Stimulated activated CD4-positive, alpha-beta T cell treated with anti-CD3 and anti-CD28 coated beads, Interleukin-2, amount 100 ng/mL, for 24 hours (primary cell): ENCODE results near the gene GABRD.

Source experiments
- DNase-seq, 2 donors: peaks; one replicate each; pipeline ENCODE4 v3.0.0-alpha.2; 2020

The GABRD gene

DNA sequence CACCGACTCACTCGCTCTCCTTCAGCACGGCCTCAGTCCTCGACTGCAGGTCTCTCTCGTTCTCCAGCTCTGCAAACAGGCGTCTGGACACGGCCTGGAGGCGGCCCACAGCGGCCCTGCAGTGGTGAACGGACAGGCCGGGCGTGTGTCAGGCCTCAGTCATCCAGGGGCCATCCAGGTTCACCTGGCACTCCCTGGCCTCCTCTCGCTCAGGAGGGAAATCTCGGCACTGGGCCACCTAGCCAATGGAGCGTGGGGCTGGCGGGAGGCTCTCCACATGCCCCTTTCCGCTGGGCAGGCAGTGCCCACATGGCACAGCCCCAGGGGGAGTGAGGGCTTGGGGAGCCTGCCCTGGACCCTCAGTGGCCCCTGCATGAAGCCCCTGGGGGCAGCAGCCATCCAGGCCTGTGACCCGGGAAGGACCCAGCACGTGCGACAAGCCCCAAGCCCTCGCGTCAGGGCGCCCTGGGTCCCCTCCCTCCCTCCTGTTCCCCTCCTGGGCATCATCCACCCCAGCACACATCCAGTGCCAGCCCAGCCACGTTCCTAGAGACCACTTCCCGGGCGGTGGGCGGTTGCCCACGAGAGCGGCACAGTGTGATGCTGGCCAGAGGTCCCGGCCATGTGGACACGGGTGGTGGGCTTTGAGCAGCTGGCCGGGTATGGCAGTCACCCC, 33.6 kb upstream of the GABRD start:
- DNase-seq: no peak

DNA sequence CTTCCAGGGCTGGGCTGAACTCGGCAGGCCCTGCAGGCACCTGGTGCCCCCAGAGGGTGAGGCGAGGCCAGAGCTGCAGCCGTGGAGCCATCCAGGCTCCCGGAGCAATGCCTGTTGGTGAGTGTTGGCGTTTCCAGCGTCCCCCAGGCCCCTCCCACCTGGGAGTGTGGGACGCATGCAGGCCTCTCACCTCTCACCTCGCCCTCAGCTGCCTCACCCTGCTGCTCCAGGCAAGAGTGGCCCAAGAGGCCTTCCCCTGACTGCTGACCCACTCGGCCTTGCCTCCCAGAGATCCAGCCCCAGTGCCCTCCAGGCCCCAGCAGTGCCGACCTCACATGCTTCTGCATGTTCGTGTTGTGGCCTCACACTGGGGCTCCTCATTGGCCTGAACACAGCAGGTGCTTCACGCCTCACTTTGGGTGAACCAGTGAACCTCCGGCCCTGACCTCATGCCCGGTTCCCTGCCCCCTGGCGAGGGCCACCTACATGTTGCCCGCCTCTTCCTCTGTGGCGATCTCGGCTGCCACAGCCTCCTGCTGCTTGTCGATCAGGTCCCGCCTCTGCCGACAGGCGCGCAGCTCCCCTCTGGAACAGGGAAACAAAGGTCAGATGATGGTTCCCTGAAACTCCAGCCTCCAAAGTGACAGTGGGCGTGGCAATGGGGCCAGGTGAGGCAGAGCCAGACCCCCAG, 32.5 kb upstream of the GABRD start:
- DNase-seq: no peak

DNA sequence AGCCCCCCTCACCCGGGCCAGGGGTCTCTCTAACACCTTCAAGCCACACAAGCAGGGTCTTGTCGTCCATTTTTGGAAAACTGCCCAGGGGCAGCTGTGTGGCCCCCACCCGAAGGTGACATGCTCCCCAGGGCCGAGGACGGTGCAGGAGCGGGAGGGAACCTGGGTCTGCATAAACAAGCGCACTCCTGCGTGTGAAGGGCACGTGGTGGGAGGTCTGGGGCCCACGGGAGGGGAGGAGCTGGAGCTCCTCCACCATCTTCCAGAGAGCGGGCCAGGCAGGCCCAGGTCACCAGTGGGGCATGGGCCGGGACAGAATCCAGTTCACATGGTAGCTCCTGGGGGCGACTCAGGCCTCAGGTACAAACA, 32.0 kb upstream of the GABRD start:
- no peak for DNase-seq

- no peak for DNase-seq
Measured at GRCh38 chr1:1988061-1988945, 30.8 kb upstream of the GABRD start.

DNA sequence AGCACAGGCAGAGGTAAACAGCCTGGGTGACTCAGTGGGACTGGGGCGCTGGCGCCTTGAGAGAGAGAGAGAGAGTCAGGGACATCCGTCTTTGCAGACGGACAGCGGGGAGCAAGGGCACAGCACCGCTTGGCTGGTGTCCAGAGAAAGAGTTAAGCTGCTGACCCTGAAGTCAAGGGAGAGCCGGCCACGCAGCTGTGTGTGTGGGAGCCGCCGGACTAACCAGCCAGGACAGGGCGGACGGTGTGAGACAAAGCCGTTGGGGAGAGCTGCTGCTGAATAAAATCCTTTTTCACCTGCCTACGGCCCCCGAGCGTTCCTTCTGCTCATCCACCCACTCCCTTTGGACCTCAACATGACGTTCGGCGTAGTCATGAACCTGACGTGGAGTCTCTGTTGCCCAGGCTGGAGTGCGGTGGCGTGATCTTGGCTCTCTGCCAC, 30.0 kb upstream of the GABRD start:
- no peak for DNase-seq

GRCh38 chr1:1989789-1990188, 29.4 kb upstream of the GABRD start:
- DNase-seq: no peak

- no peak for DNase-seq
Measured at GRCh38 chr1:1990222-1990621, 28.9 kb upstream of the GABRD start.

DNA sequence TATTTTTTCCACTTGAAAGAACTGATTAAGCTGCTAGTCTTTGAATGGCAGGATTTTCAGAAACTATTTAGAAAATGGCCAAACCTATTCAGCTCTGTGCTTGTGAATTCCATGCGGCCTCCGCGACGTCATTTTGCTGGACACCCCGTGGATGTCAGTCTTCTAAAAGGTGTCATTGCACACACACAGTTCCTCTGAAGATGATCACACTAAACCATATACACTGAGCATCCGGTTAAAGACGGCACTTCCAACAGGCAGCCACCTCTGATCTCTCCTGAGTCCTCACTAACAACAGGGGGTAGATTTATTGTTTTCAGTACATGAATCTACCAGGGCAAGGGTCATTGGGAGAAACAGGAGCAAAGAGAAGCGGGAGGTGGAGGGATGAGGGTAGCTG, 24.6 kb upstream of the GABRD start:
- DNase-seq: no peak

DNA sequence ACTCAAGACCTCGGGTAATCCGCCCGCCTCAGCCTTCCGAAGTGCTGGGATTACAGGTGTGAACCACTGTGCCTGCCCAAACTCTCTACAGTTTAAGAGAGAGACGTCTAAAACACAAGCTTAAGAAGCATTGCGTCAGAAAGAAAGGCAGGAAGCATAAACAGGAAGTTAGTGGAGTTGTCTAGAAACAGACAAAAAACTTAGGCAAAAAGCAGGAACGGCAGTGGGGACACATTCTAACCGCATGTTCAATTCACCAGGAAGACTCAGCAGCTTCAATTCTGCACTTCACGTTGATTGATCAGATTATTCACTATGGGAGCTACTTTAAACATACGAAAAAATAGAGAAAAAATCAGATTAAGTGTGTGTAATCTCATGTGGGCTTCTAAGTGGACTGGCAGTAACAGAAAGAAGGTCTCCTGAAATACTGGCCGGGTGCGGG, 22.9 kb upstream of the GABRD start:
- DNase-seq: no peak

GRCh38 chr1:1997576-1997975, 21.6 kb upstream of the GABRD start:
- DNase-seq: no peak

GRCh38 chr1:2000432-2000831, 18.7 kb upstream of the GABRD start:
- no peak for DNase-seq

GRCh38 chr1:2000850-2001249, 18.3 kb upstream of the GABRD start:
- no peak for DNase-seq

DNA sequence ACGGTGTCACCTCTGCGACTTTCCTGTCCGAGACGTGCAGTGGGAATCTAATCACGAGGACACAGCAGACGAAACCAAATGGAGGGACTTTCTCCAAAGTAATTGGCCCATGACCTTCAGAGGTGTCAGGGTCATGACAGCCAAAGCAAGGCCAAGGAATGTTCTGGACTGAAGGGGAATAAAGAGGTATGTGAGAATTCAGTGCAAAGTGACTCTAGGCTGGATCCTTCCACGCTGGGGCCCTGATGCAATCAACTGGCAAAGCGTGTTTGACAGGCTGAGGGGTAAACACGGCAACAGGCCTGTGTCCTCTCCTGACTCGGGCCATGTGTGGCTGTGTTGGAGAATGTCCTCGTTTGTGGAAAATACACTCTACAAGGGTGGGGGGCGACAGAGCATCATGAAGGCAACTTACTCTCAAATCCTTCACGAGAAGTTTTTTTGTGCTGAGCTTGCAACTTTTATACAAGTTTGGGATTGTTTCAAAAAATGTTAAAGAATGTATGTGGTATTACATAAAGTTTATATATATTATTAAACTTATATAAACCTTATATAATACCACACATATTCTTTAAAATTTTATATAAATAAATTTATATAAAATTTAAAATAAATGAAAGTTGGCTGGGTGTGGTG, 17.3 kb upstream of the GABRD start:
- no peak for DNase-seq

GRCh38 chr1:2003541-2004131, 15.5 kb upstream of the GABRD start, which contains the start of gene CFAP74:
CFAP74 (minus strand) TSS chr1:2003786; CDS start chr1:1990956, 12,830 bp downstream.
- DNase-seq: peak in 1 of 2 donors; percentile 36

- DNase-seq: no peak
Measured at GRCh38 chr1:2004856-2005255, 14.3 kb upstream of the GABRD start.

DNA sequence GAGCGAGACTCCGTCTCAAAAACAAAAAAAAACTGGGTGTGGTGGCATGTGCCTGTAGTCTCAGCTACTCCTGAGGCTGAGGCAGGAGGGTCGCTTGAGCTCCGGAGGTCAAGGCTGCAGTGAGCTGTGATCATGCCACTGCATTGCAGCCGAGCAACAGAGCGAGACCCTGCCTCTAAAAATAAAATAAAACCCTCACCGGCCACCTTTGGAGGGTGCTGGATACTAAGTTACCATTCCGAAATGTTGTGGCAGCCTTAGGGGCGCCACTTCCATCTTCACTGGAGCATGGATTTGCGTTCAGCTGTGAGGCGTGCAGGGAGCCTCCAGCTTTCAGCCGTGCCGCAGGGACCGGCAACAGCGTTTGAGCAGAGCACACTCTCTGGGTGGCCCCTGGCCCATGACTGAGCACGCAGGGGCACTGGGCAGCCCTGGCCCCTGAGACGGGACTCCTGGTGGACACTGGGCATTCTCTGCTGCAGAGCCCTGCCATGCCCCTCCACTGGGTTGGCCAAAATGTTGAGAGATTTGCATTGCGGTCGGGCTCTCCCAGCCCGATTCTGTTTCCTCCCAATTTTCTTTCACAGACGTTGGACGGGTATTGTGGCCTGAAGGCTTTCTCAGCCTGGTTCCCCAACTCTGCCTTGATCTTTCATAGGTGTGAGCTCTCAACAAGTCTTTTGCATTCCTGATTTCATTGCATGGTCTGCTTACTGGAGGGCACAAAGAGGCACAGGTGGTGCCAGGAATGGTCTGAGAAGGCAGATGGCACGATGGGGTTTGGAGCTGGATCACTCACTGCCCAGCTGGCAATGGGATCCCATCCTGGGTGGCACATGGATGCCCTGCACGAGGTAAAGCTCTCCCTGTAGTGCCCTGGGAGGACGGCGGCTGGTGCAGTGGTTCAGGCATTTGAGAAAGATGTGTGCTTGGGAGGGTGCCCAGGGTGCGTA, 9.8 kb upstream of the GABRD start:
- DNase-seq: no peak

GRCh38 chr1:2014181-2014580, 5.0 kb upstream of the GABRD start:
- no peak for DNase-seq

GRCh38 chr1:2014741-2015735, 4.1 kb upstream of the GABRD start:
- DNase-seq: no peak

DNA sequence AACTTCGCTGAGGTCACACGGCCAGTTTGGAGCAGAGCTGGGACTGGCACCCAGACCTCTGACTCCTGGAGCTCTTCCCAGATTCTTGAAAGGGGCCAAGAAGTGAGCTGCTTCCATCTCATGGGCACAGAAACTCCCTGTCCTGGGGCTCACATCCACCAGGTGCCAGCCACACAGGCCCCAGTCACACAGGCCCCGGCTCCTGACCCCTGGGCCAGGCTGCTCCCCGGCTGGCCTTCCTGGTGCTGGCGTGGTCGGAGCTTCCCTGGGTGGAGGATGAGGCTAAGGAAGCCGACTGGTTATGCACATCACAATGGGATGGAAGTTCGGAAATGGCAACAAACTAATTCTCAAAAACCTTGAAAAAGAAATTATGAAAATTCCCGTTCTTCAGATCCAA, 3.0 kb upstream of the GABRD start:
- no peak for DNase-seq
